ENCODE results near the gene ZNF277.
A peak's percentile ranks its signal among the peaks of the same experiment; 100 is the strongest.

ZNF277 gene

GRCh38 chr7:112232212-112232978 is 25.9 kb downstream of the ZNF277 start:
- no peak for DNase-seq (ENCODE audit: low read depth)
- TF ChIP-seq CTCF (IDR thresholded peaks at IDR 0.05; ENCODE audit: low read length, missing control alignments), result no peak
- H3K4me3 ChIP-seq (replicated peaks; ENCODE audit: low read depth, low read length), result no peak overlapping the region

- H3K4me3 ChIP-seq (replicated peaks; ENCODE audit: low read depth, low read length), result no peak overlapping the region
- no peak for TF ChIP-seq CTCF (IDR thresholded peaks at IDR 0.05; ENCODE audit: low read length, missing control alignments)
- DNase-seq (ENCODE audit: low read depth), result peak; percentile 9
Measured at GRCh38 chr7:112233048-112233697, 26.7 kb downstream of the ZNF277 start.

- TF ChIP-seq CTCF (IDR thresholded peaks at IDR 0.05; ENCODE audit: low read length, missing control alignments), result no peak
- no peak overlapping the region for H3K4me3 ChIP-seq (replicated peaks; ENCODE audit: low read depth, low read length)
- no peak for DNase-seq (ENCODE audit: low read depth)
Measured at GRCh38 chr7:112234147-112234546, 27.7 kb downstream of the ZNF277 start.

- no peak for TF ChIP-seq CTCF (IDR thresholded peaks at IDR 0.05; ENCODE audit: low read length, missing control alignments)
- no peak overlapping the region for H3K4me3 ChIP-seq (replicated peaks; ENCODE audit: low read depth, low read length)
- no peak for DNase-seq (ENCODE audit: low read depth)
Measured at GRCh38 chr7:112236597-112236996, 30.1 kb downstream of the ZNF277 start.

GRCh38 chr7:112238330-112238729 is 31.8 kb downstream of the ZNF277 start:
- DNase-seq (ENCODE audit: low read depth), result no peak
- no peak overlapping the region for H3K4me3 ChIP-seq (replicated peaks; ENCODE audit: low read depth, low read length)
- no peak for TF ChIP-seq CTCF (IDR thresholded peaks at IDR 0.05; ENCODE audit: low read length, missing control alignments)

- no peak for DNase-seq (ENCODE audit: low read depth)
- no peak overlapping the region for H3K4me3 ChIP-seq (replicated peaks; ENCODE audit: low read depth, low read length)
- no peak for TF ChIP-seq CTCF (IDR thresholded peaks at IDR 0.05; ENCODE audit: low read length, missing control alignments)
Measured at GRCh38 chr7:112238852-112239610, 32.5 kb downstream of the ZNF277 start.

Measured in fibroblast of pulmonary artery (primary cell).